ENCODE results near the gene POLN. TPM values are rescaled to one million over a fixed set of nuclear protein-coding genes. Genes with fewer than 3 reads are reported as not detected.

The POLN gene
- total and polyA plus RNA-seq, 2 of the 4 experiments (the other 2 are of a cell fraction), result 0.63 to 0.72 TPM

DNA sequence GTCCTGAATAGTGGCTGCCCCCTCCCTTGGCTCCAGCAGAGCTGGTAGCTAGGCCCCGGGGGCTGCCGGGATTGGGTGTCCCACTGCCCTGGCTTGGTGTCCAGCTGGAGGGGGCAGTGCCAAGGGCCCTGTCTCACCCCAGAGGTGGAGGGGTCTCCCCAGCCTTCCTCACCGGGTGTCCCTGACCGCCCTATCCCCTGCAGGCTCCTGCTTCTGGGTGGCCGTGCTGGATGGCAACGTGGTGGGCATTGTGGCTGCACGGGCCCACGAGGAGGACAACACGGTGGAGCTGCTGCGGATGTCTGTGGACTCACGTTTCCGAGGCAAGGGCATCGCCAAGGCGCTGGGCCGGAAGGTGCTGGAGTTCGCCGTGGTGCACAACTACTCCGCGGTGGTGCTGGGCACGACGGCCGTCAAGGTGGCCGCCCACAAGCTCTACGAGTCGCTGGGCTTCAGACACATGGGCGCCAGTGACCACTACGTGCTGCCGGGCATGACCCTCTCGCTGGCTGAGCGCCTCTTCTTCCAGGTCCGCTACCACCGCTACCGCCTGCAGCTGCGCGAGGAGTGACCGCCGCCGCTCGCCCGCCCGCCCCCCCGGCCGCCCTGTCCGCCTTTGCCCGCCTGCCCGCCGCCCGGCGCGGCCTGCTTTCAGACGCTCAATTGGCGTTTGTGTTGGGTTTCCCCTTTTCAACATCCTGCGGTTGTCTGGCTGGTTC is 178.2 kb downstream of the POLN start:
- Histone ChIP-seq H4K8ac (ENCODE audit: low read depth in 2 of 2, low read length in 2 of 2) (no peak overlapping the region), H3K18ac (ENCODE audit: low read depth, low read length) (no peak overlapping the region), H4K5ac (ENCODE audit: low read depth, low read length) (no peak overlapping the region), H3K56ac (ENCODE audit: extremely low read depth, insufficient read depth, low read length) (no peak overlapping the region), H3K4me3 (ENCODE audit: insufficient read depth, low read depth, low read length) (no peak overlapping the region), H2BK5ac (ENCODE audit: low read depth, low read length, poor library complexity, severe bottlenecking) (no peak overlapping the region), H3K4me2 (ENCODE audit: low read depth, low read length) (no peak overlapping the region), H3K4me1 (ENCODE audit: control insufficient read depth, insufficient read depth, low read length) (no peaks in the 10 kb centered on the region), H3K36me3 (ENCODE audit: control insufficient read depth, insufficient read depth, low read length) (no peaks in the 10 kb centered on the region), H3K23ac (ENCODE audit: low read depth, low read length) (no peak overlapping the region), H3K9me3 (ENCODE audit: control insufficient read depth, insufficient read depth, low read length) (no peaks in the 10 kb centered on the region), H2AK9ac (replicated peaks; ENCODE audit: low read depth, low read length, poor library complexity) (no peak overlapping the region), H4K91ac (ENCODE audit: insufficient read depth, low read depth, low read length) (no peak overlapping the region), H3K27ac (ENCODE audit: insufficient read depth, low read length) (no peak overlapping the region), H3K9me1 (ENCODE audit: insufficient read depth, low read length) (peaks cover 6% of the 10 kb centered on the region; the same call in 1 of the 2 replicates), H2AK5ac (ENCODE audit: low read depth, low read length) (no peak overlapping the region), H2BK15ac (ENCODE audit: low read depth, low read length) (no peak overlapping the region), H2BK120ac (ENCODE audit: low read depth, low read length) (no peak overlapping the region), H2BK20ac (ENCODE audit: low read depth, low read length) (no peak overlapping the region), H3K4ac (ENCODE audit: low read depth, low read length) (no peak overlapping the region), H3K14ac (replicated peaks; ENCODE audit: low read depth, low read length) (no peak overlapping the region), H3K27me3 (ENCODE audit: control insufficient read depth, insufficient read depth, low read length) (peaks cover 25% of the 10 kb centered on the region; the same call in 1 of the 2 replicates), H4K20me1 (ENCODE audit: insufficient read depth, low read length) (no peaks in the 10 kb centered on the region), H3K9ac (ENCODE audit: low read depth, low read length) (no peak overlapping the region), H2AFZ (replicated peaks; ENCODE audit: low read length, poor library complexity) (no peak overlapping the region), H3K79me1 (ENCODE audit: low read depth in 1 of 2, low read length in 2 of 2) (no peaks in the 10 kb centered on the region)
- 91% methylated on average over 37 of the region's 53 CpGs; no CpG with 5 or more reads in 1 of the 2 experiments for WGBS, 2 experiments (ENCODE audit: extremely low coverage in 2 of 2, insufficient read length in 1 of 2)
- no peak for ATAC-seq (ENCODE audit: low read depth)
- in situ Hi-C loops (cut with MboI; ENCODE audit: low sequenced_read_pairs), result no loop called here
- ChIA-PET POLR2A (ENCODE audit: unreplicated experiment) (no interaction called here), CTCF (no interaction called here)
- dilution Hi-C loops (cut with HindIII; ENCODE audit: low sequenced_read_pairs, unreplicated experiment), result no loop called here
- TF ChIP-seq CEBPB (IDR thresholded peaks at IDR 0.05; ENCODE audit: low read depth, low read length) (no peak), SMC3 (IDR thresholded peaks at IDR 0.05; ENCODE audit: low read depth, low read length) (no peak), MAFK (IDR thresholded peaks at IDR 0.05; ENCODE audit: low read depth, low read length) (no peak), BHLHE40 (IDR thresholded peaks at IDR 0.05; ENCODE audit: low read depth, low read length) (no peak), RAD21 (IDR thresholded peaks at IDR 0.05; ENCODE audit: low read length) (no peak), FOS (IDR thresholded peaks at IDR 0.05; ENCODE audit: low read depth, low read length) (no peak), MAZ (IDR thresholded peaks at IDR 0.05; ENCODE audit: borderline replicate concordance, low read depth, low read length) (no peak), CHD1 (IDR thresholded peaks at IDR 0.05; ENCODE audit: low read depth, low read length) (no peak), RFX5 (IDR thresholded peaks at IDR 0.05; ENCODE audit: low read depth, low read length) (no peak)
- TF ChIP-seq, protein P1, sequence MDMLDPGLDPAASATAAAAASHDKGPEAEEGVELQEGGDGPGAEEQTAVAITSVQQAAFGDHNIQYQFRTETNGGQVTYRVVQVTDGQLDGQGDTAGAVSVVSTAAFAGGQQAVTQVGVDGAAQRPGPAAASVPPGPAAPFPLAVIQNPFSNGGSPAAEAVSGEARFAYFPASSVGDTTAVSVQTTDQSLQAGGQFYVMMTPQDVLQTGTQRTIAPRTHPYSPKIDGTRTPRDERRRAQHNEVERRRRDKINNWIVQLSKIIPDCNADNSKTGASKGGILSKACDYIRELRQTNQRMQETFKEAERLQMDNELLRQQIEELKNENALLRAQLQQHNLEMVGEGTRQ (IDR thresholded peaks at IDR 0.05; ENCODE audit: low read depth, low read length), result no peak
- TF ChIP-seq, protein P2, sequence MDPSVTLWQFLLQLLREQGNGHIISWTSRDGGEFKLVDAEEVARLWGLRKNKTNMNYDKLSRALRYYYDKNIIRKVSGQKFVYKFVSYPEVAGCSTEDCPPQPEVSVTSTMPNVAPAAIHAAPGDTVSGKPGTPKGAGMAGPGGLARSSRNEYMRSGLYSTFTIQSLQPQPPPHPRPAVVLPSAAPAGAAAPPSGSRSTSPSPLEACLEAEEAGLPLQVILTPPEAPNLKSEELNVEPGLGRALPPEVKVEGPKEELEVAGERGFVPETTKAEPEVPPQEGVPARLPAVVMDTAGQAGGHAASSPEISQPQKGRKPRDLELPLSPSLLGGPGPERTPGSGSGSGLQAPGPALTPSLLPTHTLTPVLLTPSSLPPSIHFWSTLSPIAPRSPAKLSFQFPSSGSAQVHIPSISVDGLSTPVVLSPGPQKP (IDR thresholded peaks at IDR 0.05; ENCODE audit: borderline replicate concordance, low read depth, low read length), result no peak
- TF ChIP-seq, protein P3, sequence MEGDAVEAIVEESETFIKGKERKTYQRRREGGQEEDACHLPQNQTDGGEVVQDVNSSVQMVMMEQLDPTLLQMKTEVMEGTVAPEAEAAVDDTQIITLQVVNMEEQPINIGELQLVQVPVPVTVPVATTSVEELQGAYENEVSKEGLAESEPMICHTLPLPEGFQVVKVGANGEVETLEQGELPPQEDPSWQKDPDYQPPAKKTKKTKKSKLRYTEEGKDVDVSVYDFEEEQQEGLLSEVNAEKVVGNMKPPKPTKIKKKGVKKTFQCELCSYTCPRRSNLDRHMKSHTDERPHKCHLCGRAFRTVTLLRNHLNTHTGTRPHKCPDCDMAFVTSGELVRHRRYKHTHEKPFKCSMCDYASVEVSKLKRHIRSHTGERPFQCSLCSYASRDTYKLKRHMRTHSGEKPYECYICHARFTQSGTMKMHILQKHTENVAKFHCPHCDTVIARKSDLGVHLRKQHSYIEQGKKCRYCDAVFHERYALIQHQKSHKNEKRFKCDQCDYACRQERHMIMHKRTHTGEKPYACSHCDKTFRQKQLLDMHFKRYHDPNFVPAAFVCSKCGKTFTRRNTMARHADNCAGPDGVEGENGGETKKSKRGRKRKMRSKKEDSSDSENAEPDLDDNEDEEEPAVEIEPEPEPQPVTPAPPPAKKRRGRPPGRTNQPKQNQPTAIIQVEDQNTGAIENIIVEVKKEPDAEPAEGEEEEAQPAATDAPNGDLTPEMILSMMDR (conservative IDR thresholded peaks at IDR 0.05; ENCODE audit: low read depth, low read length), result no peak
- intact Hi-C loops (cut with micrococcal nuclease), result no loop called here
- DNase-seq, result no peak
- BruUV-seq (replicated peaks), result no TSS peak

Data from IMR-90 (cell line).